HPDE6-E6E7 (cell line): ENCODE results near the gene ACVR2A.
A peak's percentile ranks its signal among the peaks of the same experiment; 100 is the strongest.

Experiments
- DNase-seq: peaks from one replicate; pipeline ENCODE4 v3.0.0; 2011; ENCODE audit warnings: missing footprints; ENCODE audit errors: extremely low spot score

ACVR2A gene

GRCh38 chr2:147844697-147845410 is at the start of gene ACVR2A:
Gene ACVR2A (plus strand): TSS chr2:147845029. CDS start chr2:147845153, 124 bp downstream.
- peak; percentile 23 for DNase-seq

- DNase-seq: no peak
Measured at GRCh38 chr2:147800316-147800715, 44.5 kb upstream of the ACVR2A start.

- no peak for DNase-seq
Measured at GRCh38 chr2:147806846-147807245, 38.0 kb upstream of the ACVR2A start.

GRCh38 chr2:147808520-147808919 is 36.3 kb upstream of the ACVR2A start:
- no peak for DNase-seq

GRCh38 chr2:147810883-147811765 is 33.7 kb upstream of the ACVR2A start:
- no peak for DNase-seq

- DNase-seq: no peak
Measured at GRCh38 chr2:147818741-147819140, 26.1 kb upstream of the ACVR2A start.

- DNase-seq: no peak
Measured at GRCh38 chr2:147824620-147825019, 20.2 kb upstream of the ACVR2A start.

- DNase-seq: no peak
Measured at GRCh38 chr2:147826278-147827087, 18.3 kb upstream of the ACVR2A start.

GRCh38 chr2:147827088-147827375 is 17.8 kb upstream of the ACVR2A start:
- no peak for DNase-seq

- no peak for DNase-seq
Measured at GRCh38 chr2:147829106-147829505, 15.7 kb upstream of the ACVR2A start.

- no peak for DNase-seq
Measured at GRCh38 chr2:147836099-147836498, 8.7 kb upstream of the ACVR2A start.

- DNase-seq: no peak
Measured at GRCh38 chr2:147843391-147843863, 1.4 kb upstream of the ACVR2A start.

- peak; percentile 82 for DNase-seq
Measured at GRCh38 chr2:147843864-147844696, 749 bp upstream of the ACVR2A start.

GRCh38 chr2:147845411-147845971 is 662 bp downstream of the ACVR2A start:
- no peak for DNase-seq

GRCh38 chr2:147846412-147847081 is 1.7 kb downstream of the ACVR2A start:
- no peak for DNase-seq

- DNase-seq: no peak
Measured at GRCh38 chr2:147847746-147848391, 3.0 kb downstream of the ACVR2A start.

GRCh38 chr2:147850838-147851237 is 6.0 kb downstream of the ACVR2A start:
- no peak for DNase-seq

- no peak for DNase-seq
Measured at GRCh38 chr2:147851244-147851930, 6.6 kb downstream of the ACVR2A start.

GRCh38 chr2:147854557-147855134 is 9.8 kb downstream of the ACVR2A start:
- no peak for DNase-seq
